ENCODE data around the gene KLHL26. TPM values are rescaled to one million over a fixed set of nuclear protein-coding genes. Genes with fewer than 3 reads are reported as not detected.

Gene KLHL26
- polyA plus RNA-seq, 1 donor from 2014 or later: 4.7 TPM

DNA sequence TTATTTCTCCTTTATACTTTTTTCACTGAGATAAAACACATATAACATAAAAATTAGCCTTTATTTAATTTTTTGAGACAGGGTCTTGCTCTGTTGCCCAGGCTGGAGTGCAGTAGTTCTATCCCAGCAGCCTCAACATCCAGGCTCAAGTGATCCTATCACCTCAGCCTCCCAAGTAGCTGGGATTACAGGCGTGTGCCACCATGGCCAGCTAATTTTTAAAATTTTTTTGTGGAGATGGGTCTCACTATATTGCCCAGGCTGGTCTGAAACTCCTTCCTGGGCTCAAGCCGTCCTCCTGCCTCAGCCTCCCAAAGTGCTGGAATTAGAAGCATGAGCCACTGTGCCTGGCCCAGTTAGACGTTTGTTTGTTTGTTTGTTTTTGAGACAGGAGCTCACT lies 75.1 kb downstream of the KLHL26 start:
- H3K27me3 ChIP-seq (ENCODE audit: insufficient read depth, low read depth, low read length): no peaks in the 10 kb centered on the region
- TF ChIP-seq, protein P1, sequence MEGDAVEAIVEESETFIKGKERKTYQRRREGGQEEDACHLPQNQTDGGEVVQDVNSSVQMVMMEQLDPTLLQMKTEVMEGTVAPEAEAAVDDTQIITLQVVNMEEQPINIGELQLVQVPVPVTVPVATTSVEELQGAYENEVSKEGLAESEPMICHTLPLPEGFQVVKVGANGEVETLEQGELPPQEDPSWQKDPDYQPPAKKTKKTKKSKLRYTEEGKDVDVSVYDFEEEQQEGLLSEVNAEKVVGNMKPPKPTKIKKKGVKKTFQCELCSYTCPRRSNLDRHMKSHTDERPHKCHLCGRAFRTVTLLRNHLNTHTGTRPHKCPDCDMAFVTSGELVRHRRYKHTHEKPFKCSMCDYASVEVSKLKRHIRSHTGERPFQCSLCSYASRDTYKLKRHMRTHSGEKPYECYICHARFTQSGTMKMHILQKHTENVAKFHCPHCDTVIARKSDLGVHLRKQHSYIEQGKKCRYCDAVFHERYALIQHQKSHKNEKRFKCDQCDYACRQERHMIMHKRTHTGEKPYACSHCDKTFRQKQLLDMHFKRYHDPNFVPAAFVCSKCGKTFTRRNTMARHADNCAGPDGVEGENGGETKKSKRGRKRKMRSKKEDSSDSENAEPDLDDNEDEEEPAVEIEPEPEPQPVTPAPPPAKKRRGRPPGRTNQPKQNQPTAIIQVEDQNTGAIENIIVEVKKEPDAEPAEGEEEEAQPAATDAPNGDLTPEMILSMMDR (IDR thresholded peaks at IDR 0.05; ENCODE audit: poor library complexity, severe bottlenecking): no peak
- TF ChIP-seq TAF1 (IDR thresholded peaks at IDR 0.05; ENCODE audit: low read depth) (no peak), SMC3 (conservative IDR thresholded peaks at IDR 0.05; ENCODE audit: poor library complexity) (no peak), EP300 (conservative IDR thresholded peaks at IDR 0.05; ENCODE audit: poor library complexity, severe bottlenecking) (no peak), RAD21 (conservative IDR thresholded peaks at IDR 0.05) (no peak), EZH2 (IDR thresholded peaks at IDR 0.05; ENCODE audit: borderline replicate concordance, insufficient read depth, low read length, poor library complexity, severe bottlenecking) (no peak), POLR2AphosphoS5 (IDR thresholded peaks at IDR 0.05) (no peak), MXI1 (conservative IDR thresholded peaks at IDR 0.05; ENCODE audit: poor library complexity, severe bottlenecking) (no peak)
- TF ChIP-seq, protein P2, sequence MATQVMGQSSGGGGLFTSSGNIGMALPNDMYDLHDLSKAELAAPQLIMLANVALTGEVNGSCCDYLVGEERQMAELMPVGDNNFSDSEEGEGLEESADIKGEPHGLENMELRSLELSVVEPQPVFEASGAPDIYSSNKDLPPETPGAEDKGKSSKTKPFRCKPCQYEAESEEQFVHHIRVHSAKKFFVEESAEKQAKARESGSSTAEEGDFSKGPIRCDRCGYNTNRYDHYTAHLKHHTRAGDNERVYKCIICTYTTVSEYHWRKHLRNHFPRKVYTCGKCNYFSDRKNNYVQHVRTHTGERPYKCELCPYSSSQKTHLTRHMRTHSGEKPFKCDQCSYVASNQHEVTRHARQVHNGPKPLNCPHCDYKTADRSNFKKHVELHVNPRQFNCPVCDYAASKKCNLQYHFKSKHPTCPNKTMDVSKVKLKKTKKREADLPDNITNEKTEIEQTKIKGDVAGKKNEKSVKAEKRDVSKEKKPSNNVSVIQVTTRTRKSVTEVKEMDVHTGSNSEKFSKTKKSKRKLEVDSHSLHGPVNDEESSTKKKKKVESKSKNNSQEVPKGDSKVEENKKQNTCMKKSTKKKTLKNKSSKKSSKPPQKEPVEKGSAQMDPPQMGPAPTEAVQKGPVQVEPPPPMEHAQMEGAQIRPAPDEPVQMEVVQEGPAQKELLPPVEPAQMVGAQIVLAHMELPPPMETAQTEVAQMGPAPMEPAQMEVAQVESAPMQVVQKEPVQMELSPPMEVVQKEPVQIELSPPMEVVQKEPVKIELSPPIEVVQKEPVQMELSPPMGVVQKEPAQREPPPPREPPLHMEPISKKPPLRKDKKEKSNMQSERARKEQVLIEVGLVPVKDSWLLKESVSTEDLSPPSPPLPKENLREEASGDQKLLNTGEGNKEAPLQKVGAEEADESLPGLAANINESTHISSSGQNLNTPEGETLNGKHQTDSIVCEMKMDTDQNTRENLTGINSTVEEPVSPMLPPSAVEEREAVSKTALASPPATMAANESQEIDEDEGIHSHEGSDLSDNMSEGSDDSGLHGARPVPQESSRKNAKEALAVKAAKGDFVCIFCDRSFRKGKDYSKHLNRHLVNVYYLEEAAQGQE (IDR thresholded peaks at IDR 0.05; ENCODE audit: borderline replicate concordance): no peak
- no peak overlapping the region for H3K4me3 ChIP-seq (ENCODE audit: low read length)
- H3F3A ChIP-seq (ENCODE audit: insufficient read depth, low read length, poor library complexity, severe bottlenecking): no peaks in the 10 kb centered on the region
- H3K4me2 ChIP-seq (ENCODE audit: low read length): no peak overlapping the region
- H3K36me3 ChIP-seq (ENCODE audit: insufficient read depth, low read length): no peaks in the 10 kb centered on the region
- no peaks in the 10 kb centered on the region for H3K9me2 ChIP-seq (ENCODE audit: insufficient read depth, low read length)
- no peak overlapping the region for H2AFZ ChIP-seq (ENCODE audit: low read depth, low read length)
- H3K79me2 ChIP-seq (replicated peaks; ENCODE audit: insufficient read depth, low read length): peaks cover 7% of the 10 kb centered on the region
- H3K9ac ChIP-seq (ENCODE audit: low read length): no peak overlapping the region
- H3K27ac ChIP-seq (ENCODE audit: low read length): no peak overlapping the region
- H3K9me3 ChIP-seq (ENCODE audit: low read length): no peaks in the 10 kb centered on the region
- H4K20me1 ChIP-seq (ENCODE audit: insufficient read depth): no peaks in the 10 kb centered on the region

DNA sequence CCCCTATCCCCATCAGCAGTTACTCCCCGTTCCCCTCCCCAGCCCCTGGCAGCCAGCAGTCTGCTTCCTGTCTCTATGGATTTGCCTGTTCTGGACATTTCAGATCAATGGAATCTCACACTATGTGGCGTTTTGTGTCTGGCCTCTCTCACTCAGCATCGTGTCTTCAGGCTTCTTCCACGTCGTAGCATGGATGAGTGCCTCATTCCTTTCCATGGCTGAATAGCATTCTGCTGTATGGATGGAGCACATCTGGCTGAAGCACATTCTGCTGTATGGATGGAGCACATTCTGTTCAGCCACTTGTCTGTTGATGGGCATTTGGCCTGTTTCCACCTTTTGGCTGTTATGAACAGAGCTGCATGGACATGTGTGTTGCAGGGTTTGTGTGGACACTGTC lies 76.2 kb downstream of the KLHL26 start:
- Histone ChIP-seq H3K9me3 (ENCODE audit: low read length) (no peaks in the 10 kb centered on the region), H3F3A (ENCODE audit: insufficient read depth, low read length, poor library complexity, severe bottlenecking) (no peaks in the 10 kb centered on the region), H3K27me3 (ENCODE audit: insufficient read depth, low read depth, low read length) (no peaks in the 10 kb centered on the region), H3K27ac (ENCODE audit: low read length) (no peak overlapping the region), H3K79me2 (replicated peaks; ENCODE audit: insufficient read depth, low read length) (no peaks in the 10 kb centered on the region), H3K4me3 (ENCODE audit: low read length) (no peak overlapping the region), H2AFZ (ENCODE audit: low read depth, low read length) (no peak overlapping the region), H3K9ac (ENCODE audit: low read length) (no peak overlapping the region), H3K36me3 (ENCODE audit: insufficient read depth, low read length) (no peaks in the 10 kb centered on the region), H4K20me1 (ENCODE audit: insufficient read depth) (no peaks in the 10 kb centered on the region), H3K4me2 (ENCODE audit: low read length) (no peak overlapping the region), H3K9me2 (ENCODE audit: insufficient read depth, low read length) (no peaks in the 10 kb centered on the region)
- no peak for TF ChIP-seq POLR2AphosphoS5 (IDR thresholded peaks at IDR 0.05)
- no peak for TF ChIP-seq SMC3 (conservative IDR thresholded peaks at IDR 0.05; ENCODE audit: poor library complexity)
- TF ChIP-seq EZH2 (IDR thresholded peaks at IDR 0.05; ENCODE audit: borderline replicate concordance, insufficient read depth, low read length, poor library complexity, severe bottlenecking): no peak
- no peak for TF ChIP-seq EP300 (conservative IDR thresholded peaks at IDR 0.05; ENCODE audit: poor library complexity, severe bottlenecking)
- TF ChIP-seq TAF1 (IDR thresholded peaks at IDR 0.05; ENCODE audit: low read depth): no peak
- TF ChIP-seq, protein P2 (IDR thresholded peaks at IDR 0.05; ENCODE audit: borderline replicate concordance): no peak
- TF ChIP-seq, protein P1 (IDR thresholded peaks at IDR 0.05; ENCODE audit: poor library complexity, severe bottlenecking): no peak
- TF ChIP-seq MXI1 (conservative IDR thresholded peaks at IDR 0.05; ENCODE audit: poor library complexity, severe bottlenecking): no peak
- no peak for TF ChIP-seq RAD21 (conservative IDR thresholded peaks at IDR 0.05)

Measured in neural cell (in vitro differentiated cells).